NCI-H345 treated with DMSO at 0.1 percent for 48 hours (cell line): ENCODE results near the gene BRSK1.

Experiments used
- DNase-seq: peaks from one replicate; lab custom pipeline; 2025; ENCODE audit not compliant: unreplicated experiment; lab: John Stamatoyannopoulos, UW

BRSK1 gene

DNA sequence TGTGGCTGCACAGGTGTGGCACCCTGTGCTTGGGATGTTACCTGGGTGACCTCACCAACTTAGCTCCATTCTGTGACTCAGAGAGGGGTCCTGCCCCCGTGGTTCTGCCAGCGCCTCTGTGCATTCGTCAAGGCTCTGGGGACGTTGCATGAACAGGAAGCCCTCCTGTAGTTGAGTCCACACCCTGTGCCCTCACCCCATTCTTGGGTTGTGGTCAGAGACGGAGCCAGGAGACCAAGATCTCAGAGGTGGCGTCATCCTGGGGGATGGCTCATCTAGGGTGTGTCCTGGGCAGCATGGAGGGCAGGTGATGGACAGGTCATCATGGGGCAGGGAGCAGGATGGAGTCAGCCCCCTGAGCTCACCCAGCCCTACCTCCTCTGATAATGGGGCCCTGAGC lies 68.2 kb downstream of the BRSK1 start:
- DNase-seq = no peak

DNA sequence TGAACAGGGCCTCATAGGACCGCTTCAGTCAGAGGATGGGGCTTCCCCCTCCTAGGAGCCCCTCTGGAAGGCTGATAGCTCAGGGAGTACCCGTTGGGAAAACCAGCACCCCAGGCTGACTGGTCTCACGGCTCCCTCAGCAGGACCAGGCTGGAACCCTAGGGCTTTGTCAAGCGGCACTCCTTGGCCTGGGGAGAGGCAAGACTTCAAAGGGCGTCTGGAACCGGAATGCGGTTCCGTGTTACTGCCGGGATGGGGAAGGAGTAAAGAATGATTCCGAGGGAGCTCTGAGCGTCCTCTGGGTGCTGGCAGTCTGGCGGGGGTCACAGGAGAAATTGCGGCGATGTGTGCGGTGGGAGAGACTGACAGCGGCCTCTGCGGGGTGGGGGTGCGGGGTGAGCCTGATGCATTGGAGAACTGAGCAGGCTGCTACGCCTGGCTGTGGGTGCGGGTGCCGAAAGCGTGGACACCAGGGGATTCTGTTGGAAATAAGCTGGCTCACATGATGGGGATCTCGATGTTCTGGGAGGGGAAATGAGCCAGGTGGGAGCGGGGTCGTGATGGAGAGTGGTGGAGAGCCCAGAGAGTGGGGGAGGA lies 68.8 kb downstream of the BRSK1 start:
- no peak for DNase-seq

GRCh38 chr19:55353356-55353802 lies 69.6 kb downstream of the BRSK1 start:
- no peak for DNase-seq

- DNase-seq = peak; percentile 12
Measured at GRCh38 chr19:55353803-55354697, 70.3 kb downstream of the BRSK1 start.

GRCh38 chr19:55354698-55355212 lies 71.0 kb downstream of the BRSK1 start, which contains the start of gene COX6B2:
Gene COX6B2 (minus strand): TSS chr19:55354719. CDS start chr19:55354521, 198 bp downstream.
- no peak for DNase-seq

- DNase-seq = no peak
Measured at GRCh38 chr19:55355213-55355821, 71.5 kb downstream of the BRSK1 start.

GRCh38 chr19:55358493-55358892 lies 74.7 kb downstream of the BRSK1 start:
- no peak for DNase-seq

GRCh38 chr19:55358943-55359908 lies 75.4 kb downstream of the BRSK1 start:
- DNase-seq = no peak

DNA sequence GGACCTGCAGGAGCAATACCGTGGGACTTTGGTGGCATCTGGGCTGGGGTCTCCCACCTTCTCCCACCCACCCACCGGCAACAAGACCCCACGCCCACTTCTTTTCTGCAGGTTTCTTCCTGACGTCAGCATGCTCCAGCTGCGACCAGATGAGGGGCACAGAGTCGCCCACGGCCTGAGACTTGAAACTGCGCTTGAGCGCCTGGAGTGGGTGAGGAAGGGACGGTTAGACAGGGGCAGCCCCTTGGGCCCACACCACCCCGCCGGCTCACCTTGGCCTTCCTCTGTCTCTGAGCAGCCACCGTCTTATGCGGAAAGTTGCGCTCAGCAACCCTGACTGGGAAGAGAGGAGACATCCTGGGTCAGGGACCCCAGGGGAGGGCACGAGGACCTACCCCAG lies 77.1 kb downstream of the BRSK1 start:
- no peak for DNase-seq
